Kidney epithelial cell (primary cell): ENCODE results near the gene GPANK1. TPM values are rescaled to one million over a fixed set of nuclear protein-coding genes. Genes with fewer than 3 reads are reported as not detected.

Experiments
- DNase-seq: peaks from one replicate; pipeline ENCODE4 v3.0.0-alpha.2; 2010; ENCODE audit warnings: low read depth
- H3K27me3 ChIP-seq: 2 replicates; pipeline ENCODE4 v1.6.0; 2011; ENCODE audit warnings: low read length; ENCODE audit not compliant: control insufficient read depth, insufficient read depth
- H3K36me3 ChIP-seq: 2 replicates; pipeline ENCODE4 v1.5.1; 2011; ENCODE audit warnings: low read length; ENCODE audit not compliant: control insufficient read depth, insufficient read depth
- H3K4me3 ChIP-seq: 2 replicates; pipeline ENCODE4 v1.5.1; 2011; ENCODE audit warnings: low read depth, mild to moderate bottlenecking, control low read depth, low read length
- total RNA-seq: library from RNA; depleted of rRNA; stranded (reverse); fragments of >200 nt; gene quantifications from 2 replicates; pipeline ENCODE4 v1.2.3, GENCODE V29; 2015
- TF ChIP-seq, protein P1 (sequence below): IDR thresholded peaks from 2 replicates; pipeline ENCODE4 v1.5.1; 2011; ENCODE audit warnings: mild to moderate bottlenecking, moderate library complexity, low read length, control low read depth, inconsistent platforms; ENCODE audit not compliant: insufficient read depth, poor library complexity, severe bottlenecking

GPANK1 gene
- total RNA-seq, 1 donor from 2014 or later = 22.0 TPM

DNA sequence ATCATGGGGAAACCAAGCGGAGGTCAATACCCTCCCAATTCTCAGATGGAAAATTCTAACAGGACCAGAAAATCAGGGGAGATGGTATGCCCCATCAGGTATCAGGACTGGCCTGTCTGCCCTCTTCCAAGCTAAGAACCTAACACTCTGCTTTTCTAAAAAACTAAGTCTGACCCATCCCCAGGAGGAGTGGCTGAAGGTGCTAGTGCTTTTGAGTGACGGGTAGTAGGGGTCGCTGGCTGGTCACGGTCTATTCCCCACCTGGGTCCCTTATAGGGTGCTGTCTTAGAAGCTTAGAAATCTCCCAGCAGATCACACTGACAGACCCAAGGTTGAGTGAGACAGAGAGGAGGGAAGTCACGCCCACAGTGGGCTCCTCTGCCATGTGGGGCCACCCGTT is 28.7 kb upstream of the GPANK1 start:
- TF ChIP-seq, protein P1, sequence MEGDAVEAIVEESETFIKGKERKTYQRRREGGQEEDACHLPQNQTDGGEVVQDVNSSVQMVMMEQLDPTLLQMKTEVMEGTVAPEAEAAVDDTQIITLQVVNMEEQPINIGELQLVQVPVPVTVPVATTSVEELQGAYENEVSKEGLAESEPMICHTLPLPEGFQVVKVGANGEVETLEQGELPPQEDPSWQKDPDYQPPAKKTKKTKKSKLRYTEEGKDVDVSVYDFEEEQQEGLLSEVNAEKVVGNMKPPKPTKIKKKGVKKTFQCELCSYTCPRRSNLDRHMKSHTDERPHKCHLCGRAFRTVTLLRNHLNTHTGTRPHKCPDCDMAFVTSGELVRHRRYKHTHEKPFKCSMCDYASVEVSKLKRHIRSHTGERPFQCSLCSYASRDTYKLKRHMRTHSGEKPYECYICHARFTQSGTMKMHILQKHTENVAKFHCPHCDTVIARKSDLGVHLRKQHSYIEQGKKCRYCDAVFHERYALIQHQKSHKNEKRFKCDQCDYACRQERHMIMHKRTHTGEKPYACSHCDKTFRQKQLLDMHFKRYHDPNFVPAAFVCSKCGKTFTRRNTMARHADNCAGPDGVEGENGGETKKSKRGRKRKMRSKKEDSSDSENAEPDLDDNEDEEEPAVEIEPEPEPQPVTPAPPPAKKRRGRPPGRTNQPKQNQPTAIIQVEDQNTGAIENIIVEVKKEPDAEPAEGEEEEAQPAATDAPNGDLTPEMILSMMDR = no peak
- Histone ChIP-seq H3K27me3 (no peaks in the 10 kb centered on the region), H3K4me3 (no peak overlapping the region), H3K36me3 (no peaks in the 10 kb centered on the region)
- DNase-seq = no peak

DNA sequence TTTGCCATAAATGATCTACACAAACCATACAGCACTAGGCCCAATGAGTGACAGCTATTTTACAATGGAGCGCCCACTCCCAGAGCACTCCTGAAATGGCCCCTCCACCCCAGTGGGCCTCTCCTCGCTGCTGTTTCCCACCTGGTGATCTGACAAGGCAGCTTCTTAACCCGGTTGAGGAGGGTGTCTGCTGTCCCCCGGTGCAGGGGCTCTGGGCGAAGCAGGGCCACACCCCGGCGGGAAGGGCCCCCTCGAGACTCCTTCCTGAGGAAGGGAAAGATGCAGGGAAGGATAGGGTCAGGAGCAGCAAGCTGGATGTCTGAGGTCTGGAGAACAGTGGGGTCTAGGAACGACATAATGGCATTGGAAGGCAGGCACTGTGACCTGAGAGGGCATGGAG is 28.1 kb upstream of the GPANK1 start:
- Histone ChIP-seq H3K4me3 (no peak overlapping the region), H3K27me3 (no peaks in the 10 kb centered on the region), H3K36me3 (no peaks in the 10 kb centered on the region)
- DNase-seq = no peak
- TF ChIP-seq, protein P1 = no peak

DNA sequence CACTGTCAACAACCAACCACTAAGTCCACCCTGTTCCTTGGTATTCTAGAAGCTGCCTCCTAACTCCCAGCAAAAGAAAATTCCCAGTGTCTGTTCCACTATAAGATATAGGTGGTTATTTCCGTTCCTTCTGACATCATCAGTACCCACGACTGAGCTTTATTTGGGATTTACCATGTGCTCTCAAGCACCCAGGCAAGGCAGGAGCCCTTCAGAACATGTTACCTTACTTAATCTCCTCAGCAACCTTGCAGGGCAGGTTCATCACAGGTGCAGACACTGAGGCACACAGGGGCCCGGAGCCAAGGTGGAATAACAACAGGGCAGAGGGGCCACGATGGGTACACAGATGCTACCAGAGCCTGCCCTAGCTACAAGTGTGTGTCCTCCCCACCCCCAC is 27.6 kb upstream of the GPANK1 start:
- Histone ChIP-seq H3K36me3 (no peaks in the 10 kb centered on the region), H3K27me3 (no peaks in the 10 kb centered on the region), H3K4me3 (no peak overlapping the region)
- DNase-seq = no peak
- TF ChIP-seq, protein P1 = no peak

DNA sequence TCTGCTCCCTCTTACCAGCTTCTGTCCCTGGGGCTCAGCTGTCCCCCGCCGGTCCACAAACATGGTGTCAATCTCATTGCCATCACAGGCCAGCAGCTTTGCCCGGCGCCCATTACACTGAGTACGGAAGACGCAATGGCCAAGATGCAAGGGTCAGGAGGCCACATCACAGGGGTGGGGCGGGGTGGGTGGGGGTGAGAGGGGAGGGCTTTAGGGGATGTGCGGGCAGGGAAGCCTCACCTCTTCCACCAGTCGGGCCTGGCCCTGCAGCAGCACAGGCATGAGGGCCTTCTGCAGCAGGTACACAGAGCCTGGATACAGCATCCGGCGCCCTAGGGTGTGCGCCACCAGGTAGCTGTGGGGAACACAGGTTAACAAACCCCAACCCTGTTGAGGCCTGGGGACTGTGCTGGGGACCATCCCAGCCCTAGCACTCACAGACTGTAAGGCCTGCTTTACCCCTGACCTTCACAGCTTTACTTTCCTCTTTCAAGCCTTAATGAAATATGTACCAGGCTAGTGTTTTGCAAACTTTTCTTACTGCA is 26.8 kb upstream of the GPANK1 start:
- TF ChIP-seq, protein P1 = no peak
- H3K4me3 ChIP-seq = no peak overlapping the region
- DNase-seq = no peak
- no peaks in the 10 kb centered on the region for H3K27me3 ChIP-seq
- H3K36me3 ChIP-seq = no peaks in the 10 kb centered on the region

DNA sequence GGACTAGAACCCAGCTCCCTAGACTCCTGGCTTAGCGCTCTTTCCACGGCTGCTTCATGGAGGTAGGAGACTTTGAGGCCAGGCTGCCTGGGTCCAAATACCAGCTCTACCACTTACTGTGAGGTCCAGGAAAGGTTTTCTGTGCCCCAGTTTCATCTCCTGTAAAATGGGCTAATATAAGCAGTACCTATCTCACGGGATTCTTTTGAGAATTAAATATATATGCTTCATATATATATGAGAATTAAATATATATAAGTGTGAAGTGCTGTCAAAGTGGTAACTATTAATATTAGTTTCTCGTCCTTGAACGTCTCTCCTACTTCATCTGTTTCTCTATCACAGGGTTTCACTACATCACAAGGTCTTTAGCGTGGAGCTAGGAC is 26.3 kb upstream of the GPANK1 start:
- no peak for DNase-seq
- Histone ChIP-seq H3K4me3 (no peak overlapping the region), H3K36me3 (no peaks in the 10 kb centered on the region), H3K27me3 (no peaks in the 10 kb centered on the region)
- TF ChIP-seq, protein P1 = no peak
